H9 (cell line): ENCODE results near the gene KLHL3. TPM values are rescaled to one million over a fixed set of nuclear protein-coding genes. Genes with fewer than 3 reads are reported as not detected.
"Not testable (repeated sequence)": the region's sequence is repeated elsewhere in the genome, so short reads cannot be mapped to it uniquely, and the experiment has no call there.

Source experiments
- DNase-seq: peaks from one replicate; pipeline ENCODE4 v3.0.0-alpha.2; 2017
- H2AFZ ChIP-seq: one replicate; pipeline ENCODE4 v1.6.1; 2013; ENCODE audit warnings: mild to moderate bottlenecking, low read length, control low read depth, moderate library complexity
- H2AK5ac ChIP-seq: 2 replicates; pipeline ENCODE4 v1.6.1; 2013; ENCODE audit warnings: low read length, control low read depth, mixed read lengths; ENCODE audit not compliant: insufficient read length
- H2BK120ac ChIP-seq: one replicate; pipeline ENCODE4 v1.6.1; 2013; ENCODE audit warnings: low read depth, mild to moderate bottlenecking, low read length, control low read depth, inconsistent platforms; ENCODE audit not compliant: poor library complexity, severe bottlenecking
- H2BK12ac ChIP-seq: 2 replicates; pipeline ENCODE4 v1.6.1; 2013; ENCODE audit warnings: low read length, control low read depth, mixed read lengths, low read depth; ENCODE audit not compliant: insufficient read length
- H2BK15ac ChIP-seq: 2 replicates; pipeline ENCODE4 v1.6.1; 2013; ENCODE audit warnings: low read depth, low read length, control low read depth
- H2BK20ac ChIP-seq: one replicate; pipeline ENCODE4 v1.6.1; 2013; ENCODE audit warnings: low read depth, mild to moderate bottlenecking, low read length, control low read depth, inconsistent platforms; ENCODE audit not compliant: poor library complexity, severe bottlenecking
- H2BK5ac ChIP-seq: 2 replicates; pipeline ENCODE4 v1.6.1; 2013; ENCODE audit warnings: low read length, control low read depth, mixed read lengths; ENCODE audit not compliant: insufficient read length
- H3K14ac ChIP-seq: 2 replicates; pipeline ENCODE4 v1.6.1; 2013; ENCODE audit warnings: low read length, control low read depth; ENCODE audit not compliant: insufficient read depth
- H3K18ac ChIP-seq: 2 replicates; pipeline ENCODE4 v1.6.1; 2013; ENCODE audit warnings: low read depth, mild to moderate bottlenecking, mixed read lengths, low read length, control low read depth; ENCODE audit not compliant: insufficient read length
- H3K23ac ChIP-seq: 2 replicates; pipeline ENCODE4 v1.6.1; 2013; ENCODE audit warnings: low read length, control low read depth, mixed read lengths, low read depth; ENCODE audit not compliant: insufficient read length
- H3K23me2 ChIP-seq: 2 replicates; pipeline ENCODE4 v1.6.1; 2013; ENCODE audit warnings: low read depth, mild to moderate bottlenecking, mixed read lengths, low read length, control low read depth; ENCODE audit not compliant: insufficient read length, poor library complexity, severe bottlenecking
- H3K27ac ChIP-seq: 2 replicates; pipeline ENCODE4 v1.5.1; 2013; ENCODE audit warnings: low read length, control low read depth, mixed read lengths, low read depth; ENCODE audit not compliant: insufficient read length
- H3K27me3 ChIP-seq: 2 replicates; pipeline ENCODE4 v1.6.1; 2013; ENCODE audit warnings: low read length, control low read depth, inconsistent platforms; ENCODE audit not compliant: insufficient read depth
- H3K4ac ChIP-seq: 2 replicates; pipeline ENCODE4 v1.6.1; 2013; ENCODE audit warnings: low read depth, mild to moderate bottlenecking, control low read depth, inconsistent platforms, low read length, moderate library complexity
- H3K4me1 ChIP-seq: 2 replicates; pipeline ENCODE4 v1.6.1; 2013; ENCODE audit warnings: low read length, control low read depth, inconsistent platforms; ENCODE audit not compliant: insufficient read depth
- H3K4me2 ChIP-seq: 2 replicates; pipeline ENCODE4 v1.6.1; 2013; ENCODE audit warnings: low read length, control low read depth, mixed read lengths; ENCODE audit not compliant: insufficient read length, insufficient read depth
- H3K56ac ChIP-seq: 2 replicates; pipeline ENCODE4 v1.6.1; 2013; ENCODE audit warnings: low read depth, mild to moderate bottlenecking, mixed read lengths, low read length, control low read depth; ENCODE audit not compliant: insufficient read length
- H3K79me1 ChIP-seq: 2 replicates; pipeline ENCODE4 v1.6.1; 2013; ENCODE audit warnings: low read depth, mild to moderate bottlenecking, moderate library complexity, low read length, control low read depth, inconsistent platforms; ENCODE audit not compliant: insufficient read depth, poor library complexity, severe bottlenecking
- H3K79me2 ChIP-seq: 2 replicates; pipeline ENCODE4 v1.6.1; 2013; ENCODE audit warnings: low read length, control low read depth, inconsistent platforms; ENCODE audit not compliant: insufficient read depth
- H3K9ac ChIP-seq: 2 replicates; pipeline ENCODE4 v1.6.1; 2013; ENCODE audit warnings: low read length, control low read depth, mixed read lengths; ENCODE audit not compliant: insufficient read length; ENCODE audit errors: extremely low read depth
- H3K9me3 ChIP-seq: one replicate; pipeline ENCODE4 v1.6.1; 2013; ENCODE audit warnings: low read depth, low read length, inconsistent platforms; ENCODE audit not compliant: control insufficient read depth
- H3T11ph ChIP-seq: one replicate; pipeline ENCODE4 v1.6.1; 2013; ENCODE audit warnings: mild to moderate bottlenecking, low read length, control low read depth, inconsistent platforms
- H4K20me1 ChIP-seq: one replicate; pipeline ENCODE4 v1.6.1; 2013; ENCODE audit not compliant: control insufficient read depth, insufficient read length, insufficient read depth
- H4K5ac ChIP-seq: 2 replicates; pipeline ENCODE4 v1.6.1; 2013; ENCODE audit warnings: low read depth, mild to moderate bottlenecking, mixed read lengths, low read length, control low read depth; ENCODE audit not compliant: insufficient read length
- H4K8ac ChIP-seq: replicated peaks from 2 replicates; pipeline ENCODE4 v1.6.1; 2013; ENCODE audit warnings: low read length, control low read depth, mixed read lengths, low read depth; ENCODE audit not compliant: insufficient read length
- H4K91ac ChIP-seq: 2 replicates; pipeline ENCODE4 v1.6.1; 2013; ENCODE audit warnings: low read depth, mild to moderate bottlenecking, moderate library complexity, mixed read lengths, low read length, control low read depth; ENCODE audit not compliant: insufficient read length
- H3K27ac Mint-ChIP-seq, 3 experiments: 2 replicates in 2 of 3; 3 replicates in 1 of 3; pipeline ENCODE4 v1.8.0; 2020 to 2021; ENCODE audit warnings: mixed read lengths in 3 of 3, mild to moderate bottlenecking in 1 of 3, moderate library complexity in 1 of 3
- H3K27me3 Mint-ChIP-seq: 2 replicates; pipeline ENCODE4 v1.8.0; 2021; ENCODE audit warnings: low read depth, mild to moderate bottlenecking, moderate library complexity, mixed read lengths
- H3K36me3 Mint-ChIP-seq, 3 experiments: 2 replicates in 2 of 3; 3 replicates in 1 of 3; pipeline ENCODE4 v1.8.0; 2020 to 2021; ENCODE audit warnings: low read depth in 3 of 3, mixed read lengths in 3 of 3; ENCODE audit not compliant: insufficient read depth in 1 of 3
- H3K4me1 Mint-ChIP-seq, 2 experiments: 2 replicates each; pipeline ENCODE4 v1.8.0; 2020; ENCODE audit warnings: mixed read lengths in 2 of 2
- H3K4me3 Mint-ChIP-seq, 2 experiments: 2 replicates in 1 of 2; 3 replicates in 1 of 2; pipeline ENCODE4 v1.8.0; 2020 to 2021; ENCODE audit warnings: mild to moderate bottlenecking in 2 of 2, mixed read lengths in 2 of 2, moderate library complexity in 1 of 2
- H3K9me3 Mint-ChIP-seq, 2 experiments: 2 replicates in 1 of 2; 3 replicates in 1 of 2; pipeline ENCODE4 v1.8.0; 2020; ENCODE audit warnings: mild to moderate bottlenecking in 2 of 2, mixed read lengths in 2 of 2, moderate library complexity in 1 of 2
- CTCF ChIP-seq: fragments of 200-600 bp; sonication (generic); conservative IDR thresholded peaks from 3 replicates; pipeline ENCODE4 v1.8.0; 2021; ENCODE audit warnings: antibody characterized with exemption, mild to moderate bottlenecking
- WGBS: extraction: QIAGEN DNeasy Blood & Tissue Kit; methylation state at CpG from one replicate; pipeline ENCODE4 v1.1.7; 2013; ENCODE audit warnings: missing lambda C conversion rate, low lambda C conversion rate, mixed read lengths; ENCODE audit not compliant: insufficient read length; ENCODE audit errors: extremely low coverage; 5-methylcytosine and 5-hydroxymethylcytosine counted together
- total RNA-seq: library from RNA; stranded (reverse); gene quantifications from 2 replicates; pipeline ENCODE4 v1.2.1, GENCODE V29; 2021

Gene KLHL3
- total RNA-seq, 1 experiment from 2014 or later: 12.8 TPM

- H3K4me3 Mint-ChIP-seq: no peak overlapping the region
- TF ChIP-seq CTCF: peak; percentile 86
- Histone ChIP-seq H4K8ac (no peak overlapping the region), H3K27ac (no peak overlapping the region), H3K27me3 (no peaks in the 10 kb centered on the region), H2BK120ac (no peak overlapping the region), H3K4ac (no peak overlapping the region), H2BK5ac (no peak overlapping the region), H4K91ac (no peak overlapping the region), H2BK15ac (no peak overlapping the region), H3K14ac (no peak overlapping the region), H2AFZ (no peak overlapping the region), H3K9me3 (no peaks in the 10 kb centered on the region), H3K79me2 (no peaks in the 10 kb centered on the region), H2AK5ac (no peak overlapping the region), H3K4me2 (no peak overlapping the region), H4K20me1 (no peaks in the 10 kb centered on the region), H4K5ac (no peak overlapping the region), H2BK20ac (no peak overlapping the region), H3K18ac (no peak overlapping the region), H3K23ac (no peak overlapping the region), H2BK12ac (no peak overlapping the region), H3K4me1 (no peaks in the 10 kb centered on the region), H3K9ac (no peak overlapping the region), H3K23me2 (no peaks in the 10 kb centered on the region), H3K56ac (no peak overlapping the region), H3T11ph (no peak overlapping the region), H3K79me1 (no peaks in the 10 kb centered on the region)
- peaks cover 0 to under 1% of the 10 kb centered on the region in 2 experiments; a peak in 1 of 4 replicates for H3K4me1 Mint-ChIP-seq
- no peak overlapping the region for H3K27ac Mint-ChIP-seq
- DNase-seq: no peak
- no peaks in the 10 kb centered on the region for H3K36me3 Mint-ChIP-seq
- H3K9me3 Mint-ChIP-seq: no peaks in the 10 kb centered on the region
- H3K27me3 Mint-ChIP-seq: peaks cover 2% of the 10 kb centered on the region
- WGBS: no CpG with 5 or more reads among the region's 2 CpGs
These were observed 43.1 kb upstream of the KLHL3 start for GRCh38 chr5:137778772-137779564.

GRCh38 chr5:137767937-137768336 is 32.0 kb upstream of the KLHL3 start:
- not testable (repeated sequence) for H4K8ac ChIP-seq, H2AK5ac ChIP-seq, H3K18ac ChIP-seq, H4K20me1 ChIP-seq, DNase-seq, H3K9ac ChIP-seq, H3K14ac ChIP-seq, H2BK12ac ChIP-seq, H3K79me1 ChIP-seq, H4K5ac ChIP-seq, H3K23ac ChIP-seq, H2BK15ac ChIP-seq, H3K27me3 Mint-ChIP-seq, H2BK120ac ChIP-seq, H3K4me2 ChIP-seq, H3K4me3 Mint-ChIP-seq, H2AFZ ChIP-seq, H3K4me1 Mint-ChIP-seq, H4K91ac ChIP-seq, H3K23me2 ChIP-seq, H3K4ac ChIP-seq, H3K79me2 ChIP-seq, H3K27me3 ChIP-seq, H3K56ac ChIP-seq, H3T11ph ChIP-seq, H3K27ac ChIP-seq, H2BK20ac ChIP-seq, H2BK5ac ChIP-seq, H3K9me3 ChIP-seq, H3K27ac Mint-ChIP-seq, H3K4me1 ChIP-seq
- Mint-ChIP-seq H3K9me3 (peaks cover 39 to 42% of the 10 kb centered on the region in 2 experiments), H3K36me3 (peaks cover 12 to 27% (median 16%) of the 10 kb centered on the region in 3 experiments)
- WGBS: no CpG with 5 or more reads among the region's 5 CpGs
